Endothelial cell of umbilical vein (primary cell): ENCODE results near the gene ALX3. TPM values are rescaled to one million over a fixed set of nuclear protein-coding genes. Genes with fewer than 3 reads are reported as not detected.

Experiments used
- BruUV-seq: library from RNA; stranded (reverse); fragments of 400-500 nt; replicated peaks from 2 replicates; lab custom pipeline; 2021; lab: Mats Ljungman, UMichigan
- CTCF ChIA-PET: fragments of 300-600, 350-600 bp; sonication (Branson Sonifier 250); formaldehyde crosslinking; loops from one replicate; lab custom pipeline; 2021; ENCODE audit warnings: antibody characterized with exemption, inconsistent platforms; lab: Charles Lee
- POLR2A ChIA-PET: fragments of 300-600, 350-600 bp; sonication (Branson Sonifier 250); formaldehyde crosslinking; loops from one replicate; lab custom pipeline; 2021; ENCODE audit warnings: antibody characterized with exemption, inconsistent platforms; lab: Charles Lee
- DNase-seq: peaks from one replicate; pipeline ENCODE4 v3.0.0-alpha.2; 2011; ENCODE audit warnings: low read depth, low spot score
- FAIRE-seq: peaks from 2 replicates; lab custom pipeline; 2011; peaks lifted over from hg19 to GRCh38; lab: Jason Lieb, UNC
- H2AFZ ChIP-seq: 2 replicates; pipeline ENCODE4 v1.6.0; 2012; ENCODE audit warnings: low read depth, low read length, control low read depth, inconsistent platforms
- H3K27ac ChIP-seq: 2 replicates; pipeline ENCODE4 v1.5.1; 2011; ENCODE audit warnings: low read depth, mild to moderate bottlenecking, control low read depth, low read length, moderate library complexity; ENCODE audit not compliant: insufficient read depth
- H3K27me3 ChIP-seq, 2 experiments: 2 replicates each; pipeline versions ENCODE4 v1.6.0 to v1.6.1; 2011; ENCODE audit warnings: low read length in 2 of 2, mixed read lengths in 1 of 2; ENCODE audit not compliant: control insufficient read depth in 2 of 2, insufficient read depth in 2 of 2
- H3K36me3 ChIP-seq, 2 experiments: 2 replicates in 1 of 2; 3 replicates in 1 of 2; pipeline ENCODE4 v1.5.1; 2011; ENCODE audit warnings: low read length in 2 of 2, mild to moderate bottlenecking in 1 of 2, moderate library complexity in 1 of 2; ENCODE audit not compliant: control insufficient read depth in 2 of 2, insufficient read depth in 2 of 2; ENCODE audit errors: extremely low read depth in 1 of 2
- H3K4me1 ChIP-seq: 3 replicates; pipeline ENCODE4 v1.5.1; 2011; ENCODE audit warnings: mild to moderate bottlenecking, low read length; ENCODE audit not compliant: control insufficient read depth, insufficient read depth; ENCODE audit errors: extremely low read depth
- H3K4me2 ChIP-seq: 2 replicates; pipeline ENCODE4 v1.6.1; 2011; ENCODE audit warnings: low read length, control low read depth, mixed read lengths; ENCODE audit not compliant: insufficient read depth
- H3K4me3 ChIP-seq, 3 experiments: fragments of 200-600 bp in 1 of 3; sonication (generic), shearing (Covaris generic) in 1 of 3; replicated peaks in 1 of 3; 2 replicates each; pipeline ENCODE4 v1.5.1; 2011 to 2016; ENCODE audit warnings: control low read depth in 3 of 3, low read length in 3 of 3, mild to moderate bottlenecking in 2 of 3, inconsistent platforms in 1 of 3, low read depth in 1 of 3, moderate library complexity in 1 of 3; ENCODE audit not compliant: insufficient read depth in 1 of 3
- H3K79me2 ChIP-seq: 2 replicates; pipeline ENCODE4 v1.6.0; 2012; ENCODE audit warnings: low read length, inconsistent platforms; ENCODE audit not compliant: control insufficient read depth, insufficient read depth
- H3K9ac ChIP-seq: replicated peaks from 2 replicates; pipeline ENCODE3; 2011; ENCODE audit warnings: low read length, control low read depth; ENCODE audit not compliant: insufficient read depth; ENCODE audit errors: extremely low read depth
- H3K9me1 ChIP-seq: replicated peaks from 3 replicates; pipeline ENCODE4 v1.6.0; 2011; ENCODE audit warnings: mild to moderate bottlenecking, low read length; ENCODE audit not compliant: control insufficient read depth, insufficient read depth; ENCODE audit errors: extremely low read depth
- H3K9me3 ChIP-seq: replicated peaks from 2 replicates; pipeline ENCODE4 v1.5.1; 2012; ENCODE audit warnings: low read length, inconsistent platforms; ENCODE audit not compliant: control insufficient read depth, insufficient read depth
- H4K20me1 ChIP-seq: replicated peaks from 2 replicates; pipeline ENCODE3; 2011; ENCODE audit warnings: mild to moderate bottlenecking, low read length; ENCODE audit not compliant: control insufficient read depth, insufficient read depth; ENCODE audit errors: extremely low read depth
- CTCF ChIP-seq, 2 donors: IDR thresholded peaks; 1 replicate in 1 of 2; 2 replicates in 1 of 2; pipeline ENCODE4 v1.5.1; 2011; ENCODE audit warnings: low read length in 2 of 2, mild to moderate bottlenecking in 2 of 2, moderate library complexity in 2 of 2, control low read depth in 1 of 2, inconsistent platforms in 1 of 2, low read depth in 1 of 2; ENCODE audit not compliant: insufficient read depth in 1 of 2; ENCODE audit errors: extremely low read depth in 1 of 2
- EZH2 ChIP-seq: IDR thresholded peaks from 2 replicates; pipeline ENCODE4 v1.6.1; 2012; ENCODE audit warnings: borderline replicate concordance, low read depth, mild to moderate bottlenecking, moderate library complexity, low read length, inconsistent platforms; ENCODE audit not compliant: severe bottlenecking
- FOS ChIP-seq: IDR thresholded peaks from 2 replicates; pipeline ENCODE4 v1.6.1; 2011; ENCODE audit warnings: mild to moderate bottlenecking, low read length, moderate library complexity, borderline replicate concordance; ENCODE audit not compliant: insufficient read depth
- GATA2 ChIP-seq: IDR thresholded peaks from 2 replicates; pipeline ENCODE4 v1.7.0; 2011; ENCODE audit warnings: low read depth, mild to moderate bottlenecking, moderate library complexity, mixed read lengths, low read length; ENCODE audit not compliant: insufficient read length, insufficient read depth
- JUN ChIP-seq: IDR thresholded peaks from 2 replicates; pipeline ENCODE4 v1.6.1; 2011; ENCODE audit warnings: borderline replicate concordance, low read depth; ENCODE audit not compliant: insufficient read length, insufficient read depth
- MAX ChIP-seq: IDR thresholded peaks from 2 replicates; pipeline ENCODE4 v1.6.1; 2011; ENCODE audit not compliant: insufficient read depth, insufficient read length
- MYC ChIP-seq: IDR thresholded peaks from one replicate; pipeline ENCODE4 v1.6.1; 2011; ENCODE audit warnings: mild to moderate bottlenecking, low read depth, low read length
- POLR2A ChIP-seq: IDR thresholded peaks from 2 replicates; pipeline ENCODE4 v1.6.1; 2012; ENCODE audit warnings: low read depth, mild to moderate bottlenecking, control low read depth, low read length
- POLR2AphosphoS5 ChIP-seq: IDR thresholded peaks from 2 replicates; pipeline ENCODE4 v1.6.1; 2012; ENCODE audit warnings: low read depth, mild to moderate bottlenecking, control low read depth, low read length, moderate library complexity; ENCODE audit not compliant: insufficient read depth
- dilution Hi-C: fragments of 300-500 bp; cut with MboI; formaldehyde crosslinking; loops from one replicate; pipeline ENCODE4 v1.15.0; 2019; ENCODE audit warnings: low sequenced_read_pairs; ENCODE audit not compliant: extremely low pct_ligation_motif_present
- intact Hi-C: fragments of 100-400 bp; cut with micrococcal nuclease; formaldehyde crosslinking; loops from one replicate; pipeline ENCODE4 v1.10.0; 2022
- polyA plus RNA-seq, 4 experiments: library from polyadenylated mRNA; depleted of rRNA in 3 of 4; stranded (reverse) in 3 of 4; unstranded in 1 of 4; fragments of >200 nt; gene quantifications; 2 replicates each; pipeline versions ENCODE4 v1.2.1 to v1.2.3, GENCODE V29; 2011 to 2012; ENCODE audit warnings: missing spikeins in 1 of 4
- total RNA-seq: library from RNA; stranded (reverse); gene quantifications from 2 replicates; pipeline ENCODE4 v1.2.3, GENCODE V29; 2021

ALX3 gene
- total and polyA plus RNA-seq, 2 donors (not counting 3 experiments of a cell fraction or from before 2014, with no cell fraction given), result not detected

GRCh38 chr1:110058591-110058990, 11.9 kb downstream of the ALX3 start:
- BruUV-seq, result no TSS peak
- DNase-seq (no peak), FAIRE-seq (no peak)
- TF ChIP-seq POLR2A, result no peak
- TF ChIP-seq GATA2, result no peak
- no peak for TF ChIP-seq POLR2AphosphoS5
- TF ChIP-seq CTCF (IDR thresholded peaks at IDR 0.05; ENCODE audit: extremely low read depth in 1 of 2, insufficient read depth in 1 of 2, low read depth in 1 of 2, low read length in 2 of 2), result no peak
- no peak for TF ChIP-seq MYC
- TF ChIP-seq EZH2, result no peak
- no peak for TF ChIP-seq MAX
- TF ChIP-seq FOS, result no peak
- TF ChIP-seq JUN, result no peak
- POLR2A ChIA-PET, result no interaction called here
- CTCF ChIA-PET, result interaction anchor here (1.5 to 3.9 kb wide), 3 partner anchors 29 to 32 kb away, joined by 4 to 17 read pairs (median 16); no protein-coding TSS in a partner anchor
- Histone ChIP-seq H3K4me1 (no peaks in the 10 kb centered on the region), H3K4me3 (no peak overlapping the region), H4K20me1 (no peaks in the 10 kb centered on the region), H3K36me3 (peaks cover 16 to 39% of the 10 kb centered on the region in 2 experiments), H3K27me3 (no peaks in the 10 kb centered on the region), H3K9me3 (no peaks in the 10 kb centered on the region), H3K27ac (no peak overlapping the region), H3K79me2 (no peaks in the 10 kb centered on the region), H3K9me1 (no peaks in the 10 kb centered on the region), H2AFZ (no peak overlapping the region), H3K4me2 (no peak overlapping the region), H3K9ac (no peak overlapping the region)
- dilution Hi-C loops (no loop called here), intact Hi-C loops (no loop called here)
